Measurements from ENCODE around the gene CLEC4C. TPM values are rescaled to one million over a fixed set of nuclear protein-coding genes. Genes with fewer than 3 reads are reported as not detected.
"Not testable (repeated sequence)": the region's sequence is repeated elsewhere in the genome, so short reads cannot be mapped to it uniquely, and the experiment has no call there.

CLEC4C gene
- total and polyA plus RNA-seq, 5 donors, result not detected

GRCh38 chr12:7756993-7757392 lies 9.8 kb upstream of the CLEC4C start:
- H3K9me3 ChIP-seq (ENCODE audit: control insufficient read depth, low read length), result no peaks in the 10 kb centered on the region
- H3K4me1 ChIP-seq (ENCODE audit: control insufficient read depth, insufficient read depth, low read length), result no peaks in the 10 kb centered on the region
- ATAC-seq, result no peak
- 51% methylated on average over 2 of the region's 2 CpGs for WGBS
- H3K27ac ChIP-seq (ENCODE audit: low read length), result no peak overlapping the region
- no peaks in the 10 kb centered on the region for H3K27me3 ChIP-seq (ENCODE audit: control insufficient read depth, insufficient read depth)
- no peak overlapping the region for H3K4me3 ChIP-seq (ENCODE audit: low read length)
- intact Hi-C loops (cut with DNase I), result no loop called here
- DNase-seq, result no peak

- H3K9me3 ChIP-seq (ENCODE audit: control insufficient read depth, low read length); DNase-seq; H3K27ac ChIP-seq (ENCODE audit: low read length); ATAC-seq; intact Hi-C loops (cut with DNase I); H3K27me3 ChIP-seq (ENCODE audit: control insufficient read depth, insufficient read depth); H3K4me1 ChIP-seq (ENCODE audit: control insufficient read depth, insufficient read depth, low read length); H3K4me3 ChIP-seq (ENCODE audit: low read length): not testable (repeated sequence)
- 92% methylated on average over 9 of the region's 9 CpGs for WGBS
These were observed 8.5 kb upstream of the CLEC4C start for GRCh38 chr12:7755668-7756067.

DNA sequence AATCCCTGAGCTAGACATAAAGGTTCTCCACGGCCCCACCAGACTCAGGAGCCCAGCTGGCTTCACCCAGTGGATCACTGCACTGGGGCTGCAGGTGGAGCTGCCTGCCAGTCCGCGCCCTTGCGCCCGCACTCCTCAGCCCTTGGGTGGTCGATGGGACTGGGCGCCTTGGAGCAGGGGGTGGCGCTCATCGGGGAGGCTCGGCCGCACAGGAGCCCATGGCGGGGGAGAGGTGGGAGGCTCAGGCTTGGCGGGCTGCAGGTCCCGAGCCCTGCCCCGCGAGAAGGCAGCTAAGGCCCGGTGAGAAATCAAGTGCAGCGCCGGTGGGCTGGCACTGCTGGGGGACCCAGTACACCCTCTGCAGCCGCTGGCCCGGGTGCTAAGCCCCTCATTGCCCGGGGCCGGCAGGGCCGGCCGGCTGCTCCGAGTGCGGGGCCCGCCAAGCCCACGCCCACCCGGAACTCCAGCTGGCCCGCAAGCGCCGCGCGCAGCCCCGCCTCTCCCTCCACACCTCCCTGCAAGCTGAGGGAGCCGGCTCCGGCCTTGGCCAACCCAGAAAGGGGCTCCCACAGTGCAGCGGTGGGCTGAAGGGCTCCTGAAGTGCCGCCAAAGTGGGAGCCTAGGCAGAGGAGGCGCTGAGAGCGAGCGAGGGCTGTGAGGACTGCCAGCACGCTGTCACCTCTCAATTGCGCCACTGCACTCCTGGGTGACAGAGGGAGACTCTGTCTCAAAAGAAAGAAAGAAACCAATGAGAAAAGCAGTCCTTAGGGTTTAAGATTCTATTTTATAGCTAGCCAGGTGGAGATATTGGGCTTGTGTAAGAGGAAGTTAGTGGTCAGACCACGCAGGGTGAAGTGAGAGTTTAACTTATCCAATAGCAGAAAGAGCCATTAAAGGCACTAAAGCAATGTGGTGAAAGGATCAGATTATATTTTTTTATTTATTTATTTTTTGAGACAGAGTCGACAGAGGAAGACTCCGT lies 5.1 kb upstream of the CLEC4C start:
- WGBS, result 92% methylated on average over 40 of the region's 48 CpGs
- H3K4me3 ChIP-seq (ENCODE audit: low read length); intact Hi-C loops (cut with DNase I); DNase-seq; ATAC-seq; H3K27ac ChIP-seq (ENCODE audit: low read length); H3K4me1 ChIP-seq (ENCODE audit: control insufficient read depth, insufficient read depth, low read length); H3K9me3 ChIP-seq (ENCODE audit: control insufficient read depth, low read length); H3K27me3 ChIP-seq (ENCODE audit: control insufficient read depth, insufficient read depth): not testable (repeated sequence)

DNA sequence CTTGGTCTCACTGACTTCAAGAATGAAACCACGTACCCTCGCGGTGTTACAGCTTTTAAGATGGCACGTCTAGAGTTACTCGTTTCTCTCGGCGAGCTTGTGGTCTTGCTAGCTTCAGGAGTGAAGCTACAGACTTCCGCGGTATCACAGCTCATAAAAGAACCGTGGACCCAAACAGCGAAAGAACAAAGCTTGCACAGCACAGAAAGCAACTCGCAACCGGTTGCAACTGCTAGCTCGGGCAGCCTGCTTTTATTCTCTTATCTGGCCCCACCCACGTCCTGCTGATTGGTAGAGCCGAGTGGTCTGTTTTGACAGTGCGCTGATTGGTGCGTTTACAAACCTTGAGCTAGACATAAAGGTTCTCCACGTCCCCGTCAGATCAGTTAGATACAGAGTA lies 4.2 kb upstream of the CLEC4C start:
- no peak overlapping the region for H3K27ac ChIP-seq (ENCODE audit: low read length)
- no peak overlapping the region for H3K4me3 ChIP-seq (ENCODE audit: low read length)
- ATAC-seq, result no peak
- 86% methylated on average over 20 of the region's 20 CpGs for WGBS
- intact Hi-C loops (cut with DNase I), result no loop called here
- no peaks in the 10 kb centered on the region for H3K4me1 ChIP-seq (ENCODE audit: control insufficient read depth, insufficient read depth, low read length)
- H3K9me3 ChIP-seq (ENCODE audit: control insufficient read depth, low read length), result no peaks in the 10 kb centered on the region
- no peaks in the 10 kb centered on the region for H3K27me3 ChIP-seq (ENCODE audit: control insufficient read depth, insufficient read depth)
- DNase-seq, result no peak

DNA sequence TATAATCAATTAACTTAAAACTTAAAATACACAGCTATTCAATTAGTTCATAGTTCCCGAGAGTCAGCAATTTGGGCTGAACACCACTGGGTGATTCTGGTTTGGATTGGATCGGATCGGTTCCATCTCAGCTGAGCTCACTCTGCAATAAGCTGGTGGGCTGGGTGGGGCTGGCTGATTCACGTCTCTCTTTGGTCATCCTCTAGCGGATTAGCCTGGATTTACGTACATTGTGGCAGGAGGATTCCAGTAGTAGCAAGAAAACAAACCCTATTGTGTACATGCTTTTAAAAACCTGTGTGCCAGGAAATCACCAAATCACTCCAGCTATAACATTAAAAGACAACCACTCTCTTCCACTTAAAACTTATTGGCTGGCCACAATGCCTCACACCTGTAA lies 3.2 kb upstream of the CLEC4C start:
- Histone ChIP-seq H3K9me3 (ENCODE audit: control insufficient read depth, low read length) (no peaks in the 10 kb centered on the region), H3K27me3 (ENCODE audit: control insufficient read depth, insufficient read depth) (no peaks in the 10 kb centered on the region), H3K4me3 (ENCODE audit: low read length) (no peak overlapping the region), H3K4me1 (ENCODE audit: control insufficient read depth, insufficient read depth, low read length) (no peaks in the 10 kb centered on the region), H3K27ac (ENCODE audit: low read length) (no peak overlapping the region)
- intact Hi-C loops (cut with DNase I), result no loop called here
- WGBS, result 79% methylated on average over 6 of the region's 6 CpGs
- ATAC-seq (no peak), DNase-seq (no peak)

GRCh38 chr12:7749442-7749841 lies 2.3 kb upstream of the CLEC4C start:
- no peak for ATAC-seq
- WGBS, result 84% methylated on average over 8 of the region's 8 CpGs

DNA sequence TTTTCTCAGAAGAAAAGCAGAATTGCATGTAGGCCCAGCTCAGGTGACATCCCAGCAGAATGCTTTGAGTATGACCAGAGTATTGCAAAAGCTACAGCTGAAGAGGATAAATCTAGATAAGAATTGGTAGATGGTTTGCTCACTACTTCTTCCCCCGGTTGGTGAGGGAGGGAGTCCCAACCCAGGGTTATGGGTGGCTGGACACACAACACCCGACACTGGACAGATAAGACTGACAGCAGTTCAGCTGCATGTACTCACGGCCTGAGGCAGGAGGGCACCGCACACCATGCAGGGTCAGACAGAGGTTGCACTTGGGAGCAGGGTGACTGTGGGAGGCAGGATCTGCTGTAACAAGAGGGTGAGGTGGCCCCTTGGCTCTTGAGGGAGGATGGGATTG lies 1.7 kb upstream of the CLEC4C start:
- no peak overlapping the region for H3K4me3 ChIP-seq (ENCODE audit: low read length)
- DNase-seq, result no peak
- no peaks in the 10 kb centered on the region for H3K4me1 ChIP-seq (ENCODE audit: control insufficient read depth, insufficient read depth, low read length)
- WGBS, result 27% methylated on average over 4 of the region's 4 CpGs
- intact Hi-C loops (cut with DNase I), result no loop called here
- H3K27ac ChIP-seq (ENCODE audit: low read length), result no peak overlapping the region
- ATAC-seq, result no peak
- no peaks in the 10 kb centered on the region for H3K27me3 ChIP-seq (ENCODE audit: control insufficient read depth, insufficient read depth)
- no peaks in the 10 kb centered on the region for H3K9me3 ChIP-seq (ENCODE audit: control insufficient read depth, low read length)

More at GRCh38 chr12:7749442-7749841, 2.3 kb upstream of the CLEC4C start:
- intact Hi-C loops (cut with DNase I), result no loop called here
- DNase-seq, result no peak
- no peaks in the 10 kb centered on the region for H3K9me3 ChIP-seq (ENCODE audit: control insufficient read depth, low read length)
- H3K4me3 ChIP-seq (ENCODE audit: low read length), result no peak overlapping the region
- H3K27me3 ChIP-seq (ENCODE audit: control insufficient read depth, insufficient read depth), result no peaks in the 10 kb centered on the region
- no peak overlapping the region for H3K27ac ChIP-seq (ENCODE audit: low read length)
- no peaks in the 10 kb centered on the region for H3K4me1 ChIP-seq (ENCODE audit: control insufficient read depth, insufficient read depth, low read length)

DNA sequence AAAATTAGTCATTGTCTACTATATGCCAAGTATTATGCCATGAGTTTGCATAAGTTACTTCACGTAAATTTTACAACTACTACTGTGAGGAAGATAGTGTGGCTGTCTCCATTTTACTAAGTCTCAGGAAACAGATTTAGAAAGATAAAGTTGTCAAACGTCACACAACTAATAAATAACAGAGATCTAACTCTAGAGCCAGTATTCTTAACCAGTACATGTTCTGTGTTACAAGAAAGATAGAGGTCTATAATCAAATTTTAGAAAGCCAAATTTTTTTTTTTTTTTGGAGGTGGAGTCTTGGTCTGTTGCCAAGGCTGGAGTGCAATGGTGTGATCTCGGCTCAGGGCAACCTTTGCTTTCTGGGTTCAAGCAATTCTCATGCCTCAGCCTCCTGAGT lies 14.2 kb downstream of the CLEC4C start:
- Histone ChIP-seq H3K27me3 (ENCODE audit: control insufficient read depth, insufficient read depth) (no peaks in the 10 kb centered on the region), H3K4me3 (ENCODE audit: low read length) (no peak overlapping the region), H3K9me3 (ENCODE audit: control insufficient read depth, low read length) (no peaks in the 10 kb centered on the region), H3K4me1 (ENCODE audit: control insufficient read depth, insufficient read depth, low read length) (no peaks in the 10 kb centered on the region), H3K27ac (ENCODE audit: low read length) (no peak overlapping the region)
- DNase-seq, result no peak
- WGBS, result 48% methylated on average over 3 of the region's 3 CpGs
- intact Hi-C loops (cut with DNase I), result no loop called here
- ATAC-seq, result no peak

GRCh38 chr12:7731486-7731885 lies 15.7 kb downstream of the CLEC4C start:
- Histone ChIP-seq H3K27ac (ENCODE audit: low read length) (no peak overlapping the region), H3K4me3 (ENCODE audit: low read length) (no peak overlapping the region), H3K9me3 (ENCODE audit: control insufficient read depth, low read length) (no peaks in the 10 kb centered on the region), H3K4me1 (ENCODE audit: control insufficient read depth, insufficient read depth, low read length) (no peaks in the 10 kb centered on the region), H3K27me3 (ENCODE audit: control insufficient read depth, insufficient read depth) (no peaks in the 10 kb centered on the region)
- DNase-seq (no peak), ATAC-seq (no peak)
- intact Hi-C loops (cut with DNase I), result no loop called here
- WGBS, result 37% methylated on average over 5 of the region's 5 CpGs

DNA sequence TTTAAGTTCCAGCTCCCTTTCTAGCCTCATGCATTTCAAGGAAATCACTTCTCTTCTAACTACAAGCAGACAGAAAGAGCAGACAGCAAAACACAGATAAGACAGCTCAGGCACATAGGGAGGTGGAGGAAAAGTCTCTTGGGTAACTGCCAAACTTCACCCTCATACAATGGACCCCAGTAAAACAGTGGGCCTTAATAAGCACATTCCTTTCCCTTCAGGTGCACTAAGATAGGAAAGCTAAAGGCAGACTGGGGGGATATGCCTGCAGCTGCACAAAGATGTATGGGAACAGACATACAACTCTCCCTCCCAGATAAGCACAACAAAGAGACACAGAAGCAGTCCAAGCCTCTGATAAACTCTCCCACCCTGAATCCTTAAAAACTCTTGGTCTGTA lies 16.2 kb downstream of the CLEC4C start:
- H3K4me1 ChIP-seq (ENCODE audit: control insufficient read depth, insufficient read depth, low read length); intact Hi-C loops (cut with DNase I); DNase-seq; H3K27ac ChIP-seq (ENCODE audit: low read length); H3K27me3 ChIP-seq (ENCODE audit: control insufficient read depth, insufficient read depth); H3K9me3 ChIP-seq (ENCODE audit: control insufficient read depth, low read length); ATAC-seq; H3K4me3 ChIP-seq (ENCODE audit: low read length): not testable (repeated sequence)

DNA sequence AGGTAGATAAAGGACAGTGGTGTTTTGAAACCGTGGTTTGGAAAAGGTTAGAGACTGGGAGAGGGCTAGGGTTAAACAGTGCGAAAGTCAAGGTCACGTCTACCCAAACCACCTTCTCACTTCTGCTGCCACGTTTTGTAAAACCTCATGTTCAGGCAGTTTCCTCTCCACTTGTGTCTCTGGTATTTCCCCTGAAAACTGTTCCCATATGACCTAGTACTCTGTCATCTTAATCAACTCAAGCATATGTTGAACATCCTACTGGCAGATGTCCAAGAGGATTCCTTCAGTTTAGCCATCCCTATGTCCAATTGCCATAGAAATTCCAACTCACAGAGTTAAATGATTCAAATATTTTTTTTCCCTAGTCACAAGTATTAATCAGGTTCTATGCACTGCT lies 17.4 kb downstream of the CLEC4C start:
- 28% methylated on average over 4 of the region's 4 CpGs for WGBS
- intact Hi-C loops (cut with DNase I), result no loop called here
- no peaks in the 10 kb centered on the region for H3K9me3 ChIP-seq (ENCODE audit: control insufficient read depth, low read length)
- DNase-seq (no peak), ATAC-seq (no peak)
- H3K27me3 ChIP-seq (ENCODE audit: control insufficient read depth, insufficient read depth), result no peaks in the 10 kb centered on the region
- no peaks in the 10 kb centered on the region for H3K4me1 ChIP-seq (ENCODE audit: control insufficient read depth, insufficient read depth, low read length)
- no peak overlapping the region for H3K27ac ChIP-seq (ENCODE audit: low read length)
- no peak overlapping the region for H3K4me3 ChIP-seq (ENCODE audit: low read length)

Data from right cardiac atrium (tissue), 5 donors.